SK-N-SH treated with all-trans-retinoic acid at 6 μM for 48 hours (cell line): ENCODE measurements around the gene NDUFAF2.

Experiments
- ATAC-seq: fragments of 200-7000 bp; cut with Tn5 transposase; 3 replicates; pipeline ENCODE4 v1.9.1; 2020; ENCODE audit warnings: mild to moderate bottlenecking, moderate library complexity
- ARNTL ChIP-seq: fragments of 450-650 bp; formaldehyde crosslinking; IDR thresholded peaks from 2 replicates; pipeline ENCODE4 v1.5.0; 2020; ENCODE audit warnings: low read depth, mild to moderate bottlenecking, moderate library complexity, borderline replicate concordance
- BACH2 ChIP-seq: fragments of 250-450 bp; sonication (Bioruptor Pico); IDR thresholded peaks from 2 replicates; pipeline ENCODE4 v1.9.0; 2021; ENCODE audit warnings: mild to moderate bottlenecking, borderline replicate concordance
- CSDC2 ChIP-seq: fragments of 250-450 bp; sonication (Bioruptor Pico); IDR thresholded peaks from 2 replicates; pipeline ENCODE4 v1.5.0; 2020; ENCODE audit warnings: mild to moderate bottlenecking, moderate library complexity
- ESRRG ChIP-seq: fragments of 250-450 bp; sonication (Bioruptor Pico); IDR thresholded peaks from 2 replicates; pipeline ENCODE4 v1.6.1; 2021; ENCODE audit warnings: mild to moderate bottlenecking
- GLIS3 ChIP-seq: fragments of 250-450 bp; sonication (Bioruptor Pico); IDR thresholded peaks from 2 replicates; pipeline ENCODE4 v1.5.0; 2020; ENCODE audit warnings: mild to moderate bottlenecking, moderate library complexity
- ISL1 ChIP-seq: fragments of 250-450 bp; sonication (Bioruptor Pico); IDR thresholded peaks from 2 replicates; pipeline ENCODE4 v2.1.2; 2022; ENCODE audit warnings: mild to moderate bottlenecking, moderate library complexity
- OSR1 ChIP-seq: fragments of 250-450 bp; sonication (Bioruptor Pico); IDR thresholded peaks from 2 replicates; pipeline ENCODE4 v1.8.0; 2022; ENCODE audit warnings: moderate library complexity, mild to moderate bottlenecking, inconsistent platforms
- PATZ1 ChIP-seq: fragments of 250-450 bp; sonication (Bioruptor Pico); IDR thresholded peaks from 2 replicates; pipeline ENCODE4 v1.8.0; 2020; ENCODE audit warnings: mild to moderate bottlenecking, moderate library complexity, borderline replicate concordance
- PPARA ChIP-seq: fragments of 250-450 bp; sonication (Bioruptor Pico); IDR thresholded peaks from 2 replicates; pipeline ENCODE4 v1.5.0; 2020; ENCODE audit warnings: mild to moderate bottlenecking, borderline replicate concordance
- RARB ChIP-seq: fragments of 250-450 bp; sonication (Bioruptor Pico); IDR thresholded peaks from 2 replicates; pipeline ENCODE4 v1.8.0; 2021; ENCODE audit warnings: mild to moderate bottlenecking, moderate library complexity
- SNAI2 ChIP-seq: fragments of 250-450 bp; sonication (Bioruptor Pico); IDR thresholded peaks from 2 replicates; pipeline ENCODE4 v1.5.0; 2020; ENCODE audit warnings: mild to moderate bottlenecking, moderate library complexity
- TCF4 ChIP-seq: fragments of 250-450 bp; sonication (Bioruptor Pico); IDR thresholded peaks from 2 replicates; pipeline ENCODE4 v1.8.0; 2021; ENCODE audit warnings: mild to moderate bottlenecking, moderate library complexity, borderline replicate concordance
- TOX ChIP-seq: fragments of 250-450 bp; sonication (Bioruptor Pico); IDR thresholded peaks from 2 replicates; pipeline ENCODE4 v1.8.0; 2021; ENCODE audit warnings: mild to moderate bottlenecking, moderate library complexity, borderline replicate concordance
- ZC3H10 ChIP-seq: fragments of 250-450 bp; sonication (Bioruptor Pico); IDR thresholded peaks from 2 replicates; pipeline ENCODE4 v1.5.1; 2021; ENCODE audit warnings: mild to moderate bottlenecking, moderate library complexity
- ZFP3 ChIP-seq: fragments of 250-450 bp; sonication (Bioruptor Pico); IDR thresholded peaks from 2 replicates; pipeline ENCODE4 v1.5.0; 2020; ENCODE audit warnings: mild to moderate bottlenecking, moderate library complexity
- ZFP30 ChIP-seq: fragments of 450-650 bp; formaldehyde crosslinking; IDR thresholded peaks from 2 replicates; pipeline ENCODE4 v1.5.0; 2022; ENCODE audit warnings: mild to moderate bottlenecking, moderate library complexity
- ZNF565 ChIP-seq: fragments of 450-650 bp; formaldehyde crosslinking; conservative IDR thresholded peaks from 2 replicates; pipeline ENCODE4 v1.5.0; 2020; ENCODE audit warnings: low read depth, mild to moderate bottlenecking, moderate library complexity
- ZNF70 ChIP-seq: fragments of 450-650 bp; formaldehyde crosslinking; IDR thresholded peaks from 2 replicates; pipeline ENCODE4 v1.5.0; 2020; ENCODE audit warnings: mild to moderate bottlenecking, moderate library complexity
- ZNF8 ChIP-seq: fragments of 450-650 bp; formaldehyde crosslinking; IDR thresholded peaks from 2 replicates; pipeline ENCODE4 v1.5.0; 2020; ENCODE audit warnings: mild to moderate bottlenecking, moderate library complexity
- TF ChIP-seq, protein P1 (sequence below): fragments of 250-450 bp; sonication (Bioruptor Pico); IDR thresholded peaks from 2 replicates; pipeline ENCODE4 v1.5.1; 2021; ENCODE audit warnings: mild to moderate bottlenecking, moderate library complexity
- TF ChIP-seq, protein P2 (sequence below): fragments of 250-450 bp; sonication (Bioruptor Pico); IDR thresholded peaks from 2 replicates; pipeline ENCODE4 v1.5.1; 2020; ENCODE audit warnings: low read depth, mild to moderate bottlenecking, moderate library complexity
- TF ChIP-seq, protein P3 (sequence below): fragments of 250-450 bp; sonication (Bioruptor Pico); IDR thresholded peaks from 2 replicates; pipeline ENCODE4 v1.8.0; 2021; ENCODE audit warnings: low read depth, mild to moderate bottlenecking, moderate library complexity, borderline replicate concordance

The NDUFAF2 gene, protein sequence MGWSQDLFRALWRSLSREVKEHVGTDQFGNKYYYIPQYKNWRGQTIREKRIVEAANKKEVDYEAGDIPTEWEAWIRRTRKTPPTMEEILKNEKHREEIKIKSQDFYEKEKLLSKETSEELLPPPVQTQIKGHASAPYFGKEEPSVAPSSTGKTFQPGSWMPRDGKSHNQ

DNA sequence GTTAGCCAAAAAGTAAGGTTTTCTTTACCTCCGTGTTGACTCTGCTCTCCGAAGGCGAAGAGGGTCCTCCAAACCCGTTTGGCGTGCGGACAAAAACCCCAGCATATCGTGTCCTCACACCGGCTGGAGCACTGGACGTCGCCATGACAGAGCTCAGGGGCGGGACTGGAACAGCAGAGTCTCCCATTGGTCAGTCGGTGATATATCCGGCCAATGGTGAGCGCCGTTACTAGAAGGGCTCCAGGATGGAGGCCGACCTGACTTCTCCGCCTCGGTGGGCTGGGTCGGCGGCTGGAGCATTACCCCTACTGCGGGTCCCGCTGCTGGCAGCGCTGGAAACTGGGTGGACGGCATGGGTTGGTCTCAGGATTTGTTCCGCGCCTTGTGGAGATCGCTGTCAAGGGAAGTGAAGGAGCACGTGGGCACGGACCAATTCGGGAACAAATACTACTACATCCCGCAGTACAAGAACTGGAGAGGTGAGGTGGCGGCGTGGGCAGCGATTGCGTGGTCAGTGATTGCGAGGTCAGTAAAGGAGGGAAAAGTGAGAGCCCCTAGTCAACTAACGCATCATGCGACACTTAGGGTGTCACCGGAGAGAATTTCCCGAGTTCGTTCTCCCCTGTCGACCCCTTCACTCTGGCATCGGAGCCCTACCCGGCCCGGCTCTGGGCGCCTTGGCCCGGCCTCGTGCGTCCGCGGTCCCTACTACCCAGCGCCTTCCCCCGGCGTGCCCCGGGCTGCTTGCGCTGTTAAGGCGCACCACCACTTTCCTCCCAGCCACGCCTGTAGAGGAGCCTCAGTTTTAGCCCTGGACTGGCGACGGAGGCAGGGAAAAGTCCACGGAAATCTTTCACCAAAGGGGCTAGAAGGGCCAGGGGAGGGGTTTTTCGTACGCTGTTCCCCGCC, at the start of gene NDUFAF2, which contains the start of gene ERCC8:
TSS of gene NDUFAF2 (plus strand) at position 302 of the 909 bp plus-strand sequence. CDS start at position 353, 51 bp downstream.
TSS of gene ERCC8 (minus strand) at position 167 of the 909 bp plus-strand sequence. CDS start at position 105, 62 bp downstream.
- no peak for TF ChIP-seq ZNF8
- TF ChIP-seq, protein P1, sequence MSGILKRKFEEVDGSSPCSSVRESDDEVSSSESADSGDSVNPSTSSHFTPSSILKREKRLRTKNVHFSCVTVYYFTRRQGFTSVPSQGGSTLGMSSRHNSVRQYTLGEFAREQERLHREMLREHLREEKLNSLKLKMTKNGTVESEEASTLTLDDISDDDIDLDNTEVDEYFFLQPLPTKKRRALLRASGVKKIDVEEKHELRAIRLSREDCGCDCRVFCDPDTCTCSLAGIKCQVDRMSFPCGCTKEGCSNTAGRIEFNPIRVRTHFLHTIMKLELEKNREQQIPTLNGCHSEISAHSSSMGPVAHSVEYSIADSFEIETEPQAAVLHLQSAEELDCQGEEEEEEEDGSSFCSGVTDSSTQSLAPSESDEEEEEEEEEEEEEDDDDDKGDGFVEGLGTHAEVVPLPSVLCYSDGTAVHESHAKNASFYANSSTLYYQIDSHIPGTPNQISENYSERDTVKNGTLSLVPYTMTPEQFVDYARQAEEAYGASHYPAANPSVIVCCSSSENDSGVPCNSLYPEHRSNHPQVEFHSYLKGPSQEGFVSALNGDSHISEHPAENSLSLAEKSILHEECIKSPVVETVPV (CRISPR knock-in tag): no peak
- TF ChIP-seq ISL1: no peak
- no peak for TF ChIP-seq SNAI2 (CRISPR knock-in tag)
- TF ChIP-seq TOX (CRISPR knock-in tag): no peak
- no peak for TF ChIP-seq ZNF565 (CRISPR knock-in tag)
- TF ChIP-seq OSR1 (CRISPR knock-in tag): no peak
- no peak for TF ChIP-seq CSDC2 (CRISPR knock-in tag)
- TF ChIP-seq ZFP3: no peak
- no peak for TF ChIP-seq ZC3H10
- no peak for TF ChIP-seq ESRRG
- no peak for TF ChIP-seq ZFP30 (CRISPR knock-in tag)
- no peak for TF ChIP-seq TCF4
- no peak for TF ChIP-seq PATZ1
- no peak for TF ChIP-seq GLIS3 (CRISPR knock-in tag)
- no peak for TF ChIP-seq PPARA (CRISPR knock-in tag)
- TF ChIP-seq, protein P2, sequence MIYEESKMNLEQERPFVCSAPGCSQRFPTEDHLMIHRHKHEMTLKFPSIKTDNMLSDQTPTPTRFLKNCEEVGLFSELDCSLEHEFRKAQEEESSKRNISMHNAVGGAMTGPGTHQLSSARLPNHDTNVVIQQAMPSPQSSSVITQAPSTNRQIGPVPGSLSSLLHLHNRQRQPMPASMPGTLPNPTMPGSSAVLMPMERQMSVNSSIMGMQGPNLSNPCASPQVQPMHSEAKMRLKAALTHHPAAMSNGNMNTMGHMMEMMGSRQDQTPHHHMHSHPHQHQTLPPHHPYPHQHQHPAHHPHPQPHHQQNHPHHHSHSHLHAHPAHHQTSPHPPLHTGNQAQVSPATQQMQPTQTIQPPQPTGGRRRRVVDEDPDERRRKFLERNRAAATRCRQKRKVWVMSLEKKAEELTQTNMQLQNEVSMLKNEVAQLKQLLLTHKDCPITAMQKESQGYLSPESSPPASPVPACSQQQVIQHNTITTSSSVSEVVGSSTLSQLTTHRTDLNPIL (CRISPR knock-in tag): no peak
- TF ChIP-seq, all 23 proteins: peak for 0
- peak; percentile 99 for ATAC-seq

GRCh38 chr5:60896991-60897390, 48.0 kb upstream of the NDUFAF2 start:
- no peak for TF ChIP-seq TOX (CRISPR knock-in tag)
- TF ChIP-seq ISL1: no peak
- TF ChIP-seq, protein P1 (CRISPR knock-in tag): no peak
- no peak for TF ChIP-seq GLIS3 (CRISPR knock-in tag)
- ATAC-seq: no peak

DNA sequence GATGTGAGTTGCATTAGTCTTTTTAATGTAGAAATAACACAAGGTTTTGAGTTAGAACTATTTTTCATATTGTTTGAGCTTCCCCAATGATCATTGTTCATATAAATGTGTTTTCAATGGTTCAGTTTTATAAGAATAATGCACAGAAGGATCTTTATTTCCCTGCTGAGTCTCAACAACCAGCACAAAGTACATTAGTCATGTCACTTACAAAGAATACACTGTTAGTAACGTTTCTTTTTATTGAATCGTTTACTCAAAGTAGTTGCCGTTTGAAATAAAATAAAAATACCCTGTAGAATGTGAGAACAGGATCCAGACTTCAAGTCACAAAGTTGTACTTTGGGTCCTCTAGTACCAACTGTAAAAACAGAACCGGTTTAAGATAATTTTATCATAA, 41.6 kb upstream of the NDUFAF2 start:
- TF ChIP-seq PATZ1: no peak
- TF ChIP-seq ARNTL (CRISPR knock-in tag): no peak
- TF ChIP-seq, protein P1 (CRISPR knock-in tag): no peak
- no peak for TF ChIP-seq GLIS3 (CRISPR knock-in tag)
- TF ChIP-seq OSR1 (CRISPR knock-in tag): no peak
- no peak for TF ChIP-seq ZFP3
- TF ChIP-seq ZNF565 (CRISPR knock-in tag): no peak
- TF ChIP-seq, protein P3, sequence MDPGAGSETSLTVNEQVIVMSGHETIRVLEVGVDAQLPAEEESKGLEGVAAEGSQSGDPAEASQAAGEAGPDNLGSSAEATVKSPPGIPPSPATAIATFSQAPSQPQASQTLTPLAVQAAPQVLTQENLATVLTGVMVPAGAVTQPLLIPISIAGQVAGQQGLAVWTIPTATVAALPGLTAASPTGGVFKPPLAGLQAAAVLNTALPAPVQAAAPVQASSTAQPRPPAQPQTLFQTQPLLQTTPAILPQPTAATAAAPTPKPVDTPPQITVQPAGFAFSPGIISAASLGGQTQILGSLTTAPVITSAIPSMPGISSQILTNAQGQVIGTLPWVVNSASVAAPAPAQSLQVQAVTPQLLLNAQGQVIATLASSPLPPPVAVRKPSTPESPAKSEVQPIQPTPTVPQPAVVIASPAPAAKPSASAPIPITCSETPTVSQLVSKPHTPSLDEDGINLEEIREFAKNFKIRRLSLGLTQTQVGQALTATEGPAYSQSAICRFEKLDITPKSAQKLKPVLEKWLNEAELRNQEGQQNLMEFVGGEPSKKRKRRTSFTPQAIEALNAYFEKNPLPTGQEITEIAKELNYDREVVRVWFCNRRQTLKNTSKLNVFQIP (CRISPR knock-in tag): no peak
- TF ChIP-seq ZC3H10: no peak
- no peak for TF ChIP-seq PPARA (CRISPR knock-in tag)
- TF ChIP-seq, protein P2 (CRISPR knock-in tag): no peak
- TF ChIP-seq ZFP30 (CRISPR knock-in tag): no peak
- no peak for TF ChIP-seq ZNF8
- no peak for TF ChIP-seq ZNF70 (CRISPR knock-in tag)
- no peak for TF ChIP-seq TCF4
- TF ChIP-seq CSDC2 (CRISPR knock-in tag): no peak
- TF ChIP-seq RARB (CRISPR knock-in tag): no peak
- no peak for TF ChIP-seq ESRRG
- no peak for TF ChIP-seq BACH2 (CRISPR knock-in tag)
- TF ChIP-seq ISL1: no peak
- ATAC-seq: no peak
